Caco-2 (cell line): ENCODE results near the gene STAP2. TPM values are rescaled to one million over a fixed set of nuclear protein-coding genes. Genes with fewer than 3 reads are reported as not detected.
"Not testable (repeated sequence)": the region's sequence is repeated elsewhere in the genome, so short reads cannot be mapped to it uniquely, and the experiment has no call there.

ENCODE experiments used
- BruUV-seq: library from RNA; stranded (reverse); fragments of 400-500 nt; replicated peaks from 2 replicates; lab custom pipeline; 2021; lab: Mats Ljungman, UMichigan
- CTCF ChIA-PET: fragments of 300-600 bp; sonication (Branson Sonifier 250); formaldehyde crosslinking; loops from one replicate; lab custom pipeline; 2022; ENCODE audit warnings: antibody characterized with exemption; lab: Charles Lee
- POLR2A ChIA-PET: fragments of 300-600 bp; sonication (Branson Sonifier 250); formaldehyde crosslinking; loops from one replicate; lab custom pipeline; 2022; ENCODE audit warnings: antibody characterized with exemption; lab: Charles Lee
- DNase-seq, 2 experiments: peaks; one replicate each; pipeline versions ENCODE4 v3.0.0 to v3.0.0-alpha.2; 2020 to 2022
- H3K27me3 ChIP-seq: replicated peaks from 2 replicates; pipeline ENCODE4 v1.6.0; 2011; ENCODE audit warnings: low read length; ENCODE audit not compliant: control insufficient read depth, insufficient read depth
- H3K36me3 ChIP-seq: 2 replicates; pipeline ENCODE4 v1.5.1; 2011; ENCODE audit warnings: low read length; ENCODE audit not compliant: control insufficient read depth, insufficient read depth
- H3K4me1 ChIP-seq: fragments of 250-450 bp; sonication (Bioruptor Pico); 2 replicates; pipeline ENCODE4 v1.5.1; 2020; ENCODE audit warnings: mild to moderate bottlenecking
- H3K4me3 ChIP-seq: 2 replicates; pipeline ENCODE4 v1.5.1; 2011; ENCODE audit warnings: low read depth, mild to moderate bottlenecking, control low read depth, low read length
- H3K9me3 ChIP-seq: fragments of 250-450 bp; sonication (Bioruptor Pico); 2 replicates; pipeline ENCODE4 v1.5.1; 2020; ENCODE audit warnings: mild to moderate bottlenecking, moderate library complexity
- H3K27ac Mint-ChIP-seq: one replicate; pipeline ENCODE4 v1.8.0; 2022; ENCODE audit warnings: mixed read lengths; ENCODE audit not compliant: unreplicated experiment
- H3K27me3 Mint-ChIP-seq: one replicate; pipeline ENCODE4 v1.8.0; 2022; ENCODE audit warnings: mixed read lengths; ENCODE audit not compliant: insufficient read depth, unreplicated experiment
- H3K36me3 Mint-ChIP-seq: one replicate; pipeline ENCODE4 v1.8.0; 2022; ENCODE audit warnings: mild to moderate bottlenecking, mixed read lengths; ENCODE audit not compliant: insufficient read depth, unreplicated experiment
- H3K4me1 Mint-ChIP-seq: one replicate; pipeline ENCODE4 v1.8.0; 2022; ENCODE audit warnings: low read depth, mixed read lengths; ENCODE audit not compliant: unreplicated experiment
- H3K4me3 Mint-ChIP-seq: one replicate; pipeline ENCODE4 v1.8.0; 2022; ENCODE audit warnings: mild to moderate bottlenecking, moderate library complexity, mixed read lengths; ENCODE audit not compliant: unreplicated experiment
- H3K9me3 Mint-ChIP-seq: one replicate; pipeline ENCODE4 v1.8.0; 2022; ENCODE audit warnings: mixed read lengths; ENCODE audit not compliant: unreplicated experiment
- intact Hi-C: fragments of 100-400 bp; cut with micrococcal nuclease; formaldehyde crosslinking; loops from one replicate; pipeline ENCODE4 v1.10.0; 2022; ENCODE audit not compliant: unreplicated experiment
- total RNA-seq: library from RNA; stranded (reverse); gene quantifications from 2 replicates; pipeline ENCODE4 v1.2.3, GENCODE V29; 2022
- TF ChIP-seq, protein P1 (sequence below), 2 experiments: fragments of 200-600 bp in 1 of 2; IDR thresholded peaks; 1 replicate in 1 of 2; 2 replicates in 1 of 2; pipeline versions ENCODE4 v1.5.1 to v1.8.0; 2011 to 2022; ENCODE audit warnings: antibody characterized with exemption in 1 of 2, control low read depth in 1 of 2, inconsistent platforms in 1 of 2, low read depth in 1 of 2, low read length in 1 of 2, mild to moderate bottlenecking in 1 of 2, moderate library complexity in 1 of 2; ENCODE audit not compliant: insufficient read depth in 1 of 2, severe bottlenecking in 1 of 2, unreplicated experiment in 1 of 2

STAP2 gene
- total RNA-seq, 1 experiment from 2014 or later = 71.6 TPM

DNA sequence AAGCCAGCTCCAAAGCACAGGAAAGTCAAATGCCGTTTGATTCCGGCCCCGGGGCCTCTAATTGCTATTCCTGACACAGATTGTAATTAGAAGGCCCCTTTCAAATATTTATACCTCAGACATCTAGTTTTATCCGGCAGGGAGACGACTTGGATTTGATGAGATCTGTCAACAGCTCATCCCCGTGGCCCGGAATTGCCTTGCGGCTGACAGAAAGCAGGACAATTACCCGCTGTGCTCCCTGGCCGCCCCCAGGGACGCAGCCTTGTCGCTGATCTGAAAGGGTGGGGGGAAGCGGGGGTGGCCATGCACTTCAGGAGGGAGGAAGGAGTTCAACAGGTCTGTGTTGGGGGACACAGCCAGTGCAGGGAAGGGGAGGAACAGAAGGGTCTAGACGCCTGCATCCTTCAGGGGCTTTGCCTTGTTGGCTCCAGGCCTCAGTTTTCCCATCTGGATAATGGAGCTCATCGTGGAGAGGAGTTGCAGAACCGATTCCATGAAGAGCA lies 61.4 kb downstream of the STAP2 start:
- ChIA-PET POLR2A (no interaction called here), CTCF (interaction anchor here (0.9 kb wide), 1 partner anchor 65 kb away, joined by 4 read pairs; no protein-coding TSS in a partner anchor)
- no peak overlapping the region for H3K27ac Mint-ChIP-seq
- intact Hi-C loops = no loop called here
- peaks cover 7% of the 10 kb centered on the region for H3K27me3 Mint-ChIP-seq
- Histone ChIP-seq H3K27me3 (no peaks in the 10 kb centered on the region), H3K4me3 (no peak overlapping the region), H3K36me3 (no peaks in the 10 kb centered on the region), H3K4me1 (0 out of 2 replicates have a peak, but pooled peaks cover 3% of the 10 kb centered on the region), H3K9me3 (no peaks in the 10 kb centered on the region)
- H3K4me1 Mint-ChIP-seq = peaks cover 7% of the 10 kb centered on the region
- no peak for DNase-seq
- H3K36me3 Mint-ChIP-seq = no peaks in the 10 kb centered on the region
- no peaks in the 10 kb centered on the region for H3K9me3 Mint-ChIP-seq
- H3K4me3 Mint-ChIP-seq = no peak overlapping the region
- no TSS peak for BruUV-seq
- TF ChIP-seq, protein P1, sequence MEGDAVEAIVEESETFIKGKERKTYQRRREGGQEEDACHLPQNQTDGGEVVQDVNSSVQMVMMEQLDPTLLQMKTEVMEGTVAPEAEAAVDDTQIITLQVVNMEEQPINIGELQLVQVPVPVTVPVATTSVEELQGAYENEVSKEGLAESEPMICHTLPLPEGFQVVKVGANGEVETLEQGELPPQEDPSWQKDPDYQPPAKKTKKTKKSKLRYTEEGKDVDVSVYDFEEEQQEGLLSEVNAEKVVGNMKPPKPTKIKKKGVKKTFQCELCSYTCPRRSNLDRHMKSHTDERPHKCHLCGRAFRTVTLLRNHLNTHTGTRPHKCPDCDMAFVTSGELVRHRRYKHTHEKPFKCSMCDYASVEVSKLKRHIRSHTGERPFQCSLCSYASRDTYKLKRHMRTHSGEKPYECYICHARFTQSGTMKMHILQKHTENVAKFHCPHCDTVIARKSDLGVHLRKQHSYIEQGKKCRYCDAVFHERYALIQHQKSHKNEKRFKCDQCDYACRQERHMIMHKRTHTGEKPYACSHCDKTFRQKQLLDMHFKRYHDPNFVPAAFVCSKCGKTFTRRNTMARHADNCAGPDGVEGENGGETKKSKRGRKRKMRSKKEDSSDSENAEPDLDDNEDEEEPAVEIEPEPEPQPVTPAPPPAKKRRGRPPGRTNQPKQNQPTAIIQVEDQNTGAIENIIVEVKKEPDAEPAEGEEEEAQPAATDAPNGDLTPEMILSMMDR (IDR thresholded peaks at IDR 0.05; ENCODE audit: insufficient read depth in 1 of 2, low read depth in 1 of 2, low read length in 1 of 2, severe bottlenecking in 1 of 2, unreplicated experiment in 1 of 2) = no peak

DNA sequence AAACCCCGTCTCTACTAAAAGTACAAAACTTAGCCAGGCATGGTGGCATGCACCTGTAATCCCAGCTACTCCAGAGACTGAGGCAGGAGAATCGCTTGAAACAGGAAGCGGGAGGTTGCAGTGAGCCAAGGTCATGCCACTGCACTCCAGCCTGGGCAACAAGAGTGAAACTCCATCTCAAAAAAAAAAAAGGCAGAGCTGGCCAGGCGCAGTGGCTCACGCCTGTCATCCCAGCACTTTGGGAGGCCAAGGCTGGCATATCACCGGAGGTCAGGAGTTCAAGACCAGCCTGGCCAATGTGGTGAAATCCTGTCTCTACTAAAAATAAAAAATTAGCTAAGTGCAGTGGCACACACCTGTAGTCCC lies 64.3 kb downstream of the STAP2 start:
- H3K27ac Mint-ChIP-seq, H3K4me1 Mint-ChIP-seq, H3K27me3 Mint-ChIP-seq, H3K36me3 Mint-ChIP-seq, intact Hi-C loops, DNase-seq, H3K9me3 Mint-ChIP-seq, H3K27me3 ChIP-seq, BruUV-seq, H3K9me3 ChIP-seq, H3K4me1 ChIP-seq, H3K4me3 ChIP-seq, POLR2A ChIA-PET, H3K4me3 Mint-ChIP-seq, H3K36me3 ChIP-seq: not testable (repeated sequence)
- CTCF ChIA-PET = interaction anchor here (0.7 kb wide), 1 partner anchor 92 kb away, joined by 5 read pairs; no protein-coding TSS in a partner anchor

Other genes starting within 250 kb of the STAP2 start
- gene MAP2K2, start 214.7 kb downstream of the STAP2 start, total RNA-seq = 149 and 163 TPM in 2 replicates
- gene CREB3L3, start 185.2 kb downstream of the STAP2 start, total RNA-seq = 1.1 and 2.3 TPM in 2 replicates
- 18.2 and 20.1 TPM in 2 replicates for gene SIRT6, start 156.3 kb downstream of the STAP2 start, total RNA-seq
- gene ANKRD24, start 156.1 kb downstream of the STAP2 start, total RNA-seq = 0.16 and 0.39 TPM in 2 replicates
- gene EBI3, start 109.3 kb downstream of the STAP2 start, total RNA-seq = 0.68 and 0.81 TPM in 2 replicates
- gene YJU2, start 91.7 kb downstream of the STAP2 start, total RNA-seq = 19.5 TPM in 2 replicates
- 1.4 and 3.5 TPM in 2 replicates for gene SHD, start 59.6 kb downstream of the STAP2 start, total RNA-seq
- gene TMIGD2, start 36.4 kb downstream of the STAP2 start, total RNA-seq = not detected in 2 replicates
- gene FSD1, start 34.2 kb downstream of the STAP2 start, total RNA-seq = 9.0 and 15.6 TPM in 2 replicates
- gene MPND, start 4.7 kb upstream of the STAP2 start, total RNA-seq = 34.9 and 35.7 TPM in 2 replicates
- gene SH3GL1, start 61.7 kb upstream of the STAP2 start, total RNA-seq = 91.3 and 91.5 TPM in 2 replicates
- 53.9 and 63.1 TPM in 2 replicates for gene CHAF1A, start 63.8 kb upstream of the STAP2 start, total RNA-seq
- gene UBXN6, start 119.0 kb upstream of the STAP2 start, total RNA-seq = 42.1 and 42.9 TPM in 2 replicates
- 65.7 and 70.8 TPM in 2 replicates for gene HDGFL2, start 133.5 kb upstream of the STAP2 start, total RNA-seq
- gene PLIN4, start 179.7 kb upstream of the STAP2 start, total RNA-seq = 0.09 and 0.21 TPM in 2 replicates
- 0.73 and 0.84 TPM in 2 replicates for gene PLIN5, start 196.4 kb upstream of the STAP2 start, total RNA-seq
- 0.32 and 0.61 TPM in 2 replicates for gene LRG1, start 201.2 kb upstream of the STAP2 start, total RNA-seq
- 0.39 and 0.44 TPM in 2 replicates for gene SEMA6B, start 220.9 kb upstream of the STAP2 start, total RNA-seq